GM12892 (cell line): ENCODE results near the gene PPP2R2B.

Experiments
- POLR2A ChIP-seq: IDR thresholded peaks from 2 replicates; pipeline ENCODE4 v1.6.1; 2011; ENCODE audit warnings: low read depth, low read length, control low read depth
- POLR2AphosphoS5 ChIP-seq: IDR thresholded peaks from 2 replicates; pipeline ENCODE4 v1.6.1; 2011; ENCODE audit warnings: low read depth, low read length, control low read depth
- TAF1 ChIP-seq: IDR thresholded peaks from 2 replicates; pipeline ENCODE4 v1.6.1; 2011; ENCODE audit warnings: low read depth, mild to moderate bottlenecking, control low read depth, low read length, borderline replicate concordance

DNA sequence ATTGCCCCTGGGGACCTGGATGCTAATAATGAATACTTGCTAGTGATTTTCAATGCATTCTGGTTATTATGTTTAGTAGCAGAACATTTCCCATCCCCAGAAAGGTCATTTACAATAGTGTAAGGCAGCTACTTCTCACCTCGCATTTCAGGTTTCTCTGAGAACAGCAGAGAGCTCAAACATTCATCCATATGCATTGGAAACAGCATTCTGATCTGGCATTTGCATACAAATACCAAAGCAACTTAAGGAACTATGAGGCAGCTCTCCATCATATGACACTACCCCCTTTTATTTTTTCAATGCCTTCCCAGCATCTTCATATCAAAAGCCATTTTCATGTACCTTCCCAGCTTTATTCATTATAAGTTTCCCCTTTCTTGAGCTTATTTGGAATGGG lies 6.4 kb downstream of the PPP2R2B start:
- TF ChIP-seq POLR2AphosphoS5 (no peak), POLR2A (no peak), TAF1 (no peak)
